GM18868 (cell line): ENCODE measurements around the gene GPR108.
A peak's percentile ranks its signal among the peaks of the same experiment; 100 is the strongest.
"Not testable (repeated sequence)": the region's sequence is repeated elsewhere in the genome, so short reads cannot be mapped to it uniquely, and the experiment has no call there.

ENCODE experiments used
- ATAC-seq: cut with Tn5 transposase; IDR thresholded peaks from one replicate; pipeline ENCODE4 v1.9.1; 2021; ENCODE audit warnings: mild to moderate bottlenecking, moderate library complexity; ENCODE audit not compliant: unreplicated experiment

The GPR108 gene

DNA sequence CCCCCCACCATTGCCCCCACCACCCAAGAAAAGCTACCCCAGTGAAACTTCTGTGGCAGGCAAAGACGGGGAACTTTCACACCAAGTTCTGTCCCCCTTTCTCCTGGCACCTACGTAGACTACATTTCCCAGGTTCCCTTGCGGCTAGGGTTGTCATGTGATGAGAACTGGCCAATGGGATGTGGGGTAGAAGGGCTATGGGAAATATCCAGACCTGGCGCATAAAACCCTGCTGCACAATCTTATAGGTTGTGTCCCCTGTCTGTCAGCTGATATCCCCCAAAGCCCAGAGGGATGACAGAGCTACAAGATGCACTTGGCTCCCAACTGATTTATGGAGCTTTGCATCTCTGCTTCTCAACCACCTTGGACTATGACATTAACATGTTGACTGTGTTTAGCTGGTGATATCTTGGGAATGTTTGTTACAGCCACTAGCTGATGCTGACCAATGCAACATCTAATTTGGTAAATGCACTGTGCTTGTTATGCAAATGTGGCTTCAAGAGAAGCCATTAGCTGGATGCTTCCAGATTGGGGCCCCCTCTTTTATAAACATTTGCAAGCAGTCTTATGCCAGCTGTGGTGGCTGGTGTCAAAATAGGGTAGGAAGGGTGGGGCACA is 23.8 kb upstream of the GPR108 start:
- no peak for ATAC-seq

DNA sequence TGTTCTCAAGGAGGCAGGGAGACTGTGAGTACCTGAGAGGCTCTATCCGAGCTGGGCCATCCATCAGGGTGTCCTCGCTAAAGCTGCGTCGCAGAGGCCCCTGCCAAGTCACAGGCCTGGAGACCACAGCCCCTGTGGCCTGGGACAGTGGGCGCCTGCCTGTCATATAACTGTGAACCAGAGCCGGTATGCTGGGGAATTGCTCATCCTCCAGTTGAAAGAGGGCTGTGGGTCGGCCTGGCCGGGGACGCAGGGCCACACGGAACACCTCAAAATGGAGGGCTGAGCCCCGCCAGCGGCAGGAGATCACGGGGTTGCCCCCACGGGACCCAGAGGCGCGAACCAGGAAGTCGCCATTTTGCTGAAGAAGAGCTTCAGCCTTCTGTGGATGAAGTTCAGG is 23.2 kb upstream of the GPR108 start:
- ATAC-seq: no peak

DNA sequence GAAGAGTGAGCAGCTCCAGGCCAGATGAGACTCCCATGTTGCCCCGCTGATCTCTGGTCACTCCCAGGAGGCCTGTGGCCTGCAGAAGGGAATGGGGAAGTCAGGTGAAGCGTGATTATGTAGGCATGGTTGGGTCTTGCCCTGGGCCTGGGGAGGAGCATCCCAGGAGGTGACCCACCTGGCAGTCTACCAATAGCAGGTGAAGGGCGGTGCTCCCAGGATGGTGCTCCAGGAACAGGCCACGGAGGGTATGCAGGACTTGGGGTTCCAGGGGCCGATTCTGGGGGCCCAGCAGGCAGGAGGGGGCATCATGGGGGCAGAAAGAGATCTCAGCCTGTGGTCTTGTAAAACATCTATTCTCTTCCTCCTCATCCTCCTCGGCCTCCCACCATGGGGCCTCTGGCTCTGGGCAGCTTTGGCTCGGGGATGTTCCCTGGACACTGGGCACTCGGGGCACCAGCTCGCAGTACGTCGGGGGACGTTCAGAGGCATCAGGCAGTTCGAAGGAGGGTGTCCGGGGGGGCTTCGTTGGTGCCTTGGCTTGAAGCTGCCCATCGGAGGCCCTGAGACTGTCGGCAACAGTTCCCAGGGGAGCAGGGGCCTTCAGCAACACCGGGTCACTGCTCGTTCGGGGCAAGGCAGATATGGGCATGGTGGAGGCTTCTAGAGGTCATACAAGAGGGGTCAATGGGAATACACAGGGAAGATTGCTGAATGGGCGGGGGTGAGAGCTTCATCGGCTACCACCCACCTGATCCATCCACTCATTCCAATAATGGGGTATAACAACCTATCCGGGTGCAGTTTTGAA is 17.5 kb upstream of the GPR108 start:
- ATAC-seq: no peak

DNA sequence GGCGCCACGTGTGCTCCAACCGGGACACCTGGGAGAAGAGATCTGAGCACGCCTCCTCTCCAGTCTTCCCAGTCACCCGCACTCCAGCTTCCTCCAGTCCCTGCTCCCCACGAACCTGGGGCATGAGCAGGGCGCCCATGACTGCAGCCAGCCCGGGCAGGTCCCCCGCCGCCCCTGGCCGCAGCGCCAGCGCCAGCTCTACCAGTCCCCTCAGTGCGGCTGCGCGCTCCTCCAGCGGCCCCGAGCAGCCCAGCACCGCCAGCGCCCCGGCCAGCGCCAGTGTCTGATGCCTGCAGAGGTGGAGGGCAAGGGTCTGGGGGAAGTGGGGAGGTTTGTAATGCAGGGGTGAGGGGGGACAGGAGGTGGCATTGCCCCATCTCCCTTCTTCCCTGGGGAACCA is 16.8 kb upstream of the GPR108 start:
- no peak for ATAC-seq

DNA sequence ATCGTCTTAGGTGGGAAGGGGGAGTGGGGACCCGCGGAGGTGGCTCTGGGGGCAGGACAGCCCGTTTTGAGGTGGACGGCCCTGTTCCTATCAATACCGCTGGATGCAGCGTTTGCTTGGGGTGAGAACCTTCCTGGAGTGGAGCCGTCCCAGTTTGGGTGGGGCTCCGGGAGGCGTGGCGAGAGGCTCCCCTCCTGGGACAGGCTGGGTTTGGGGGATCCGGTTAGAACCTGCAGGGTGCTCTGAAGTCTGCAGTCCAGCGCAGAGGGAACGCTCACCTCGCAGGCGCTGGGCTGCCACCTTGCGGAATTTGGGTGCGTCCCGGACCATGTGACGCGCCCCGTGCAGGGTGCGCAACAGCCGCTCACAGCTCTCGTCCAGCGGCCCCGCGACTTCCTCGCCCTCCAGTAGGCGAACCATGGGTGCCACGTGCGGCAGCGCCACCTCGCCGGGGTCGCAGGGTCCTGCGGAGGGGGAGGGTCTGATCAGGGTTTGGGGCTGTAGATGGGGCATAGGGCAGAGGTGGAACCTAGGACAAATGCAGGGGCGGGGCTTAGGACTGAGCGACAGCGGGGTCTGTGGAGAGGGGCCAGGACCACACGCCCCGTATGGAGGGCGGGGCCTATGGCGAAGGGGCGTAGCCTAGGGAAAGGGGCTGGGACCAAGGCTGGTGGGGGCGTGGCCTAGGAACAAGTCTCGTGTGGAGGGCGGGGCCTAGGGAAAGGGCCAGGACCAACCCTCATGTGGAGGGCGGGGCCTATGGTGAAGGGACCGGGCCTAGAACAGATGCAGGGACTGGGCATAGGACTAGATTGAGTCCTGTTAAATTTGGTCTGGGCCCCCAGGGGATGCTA is 16.0 kb upstream of the GPR108 start:
- ATAC-seq: peak; percentile 71

DNA sequence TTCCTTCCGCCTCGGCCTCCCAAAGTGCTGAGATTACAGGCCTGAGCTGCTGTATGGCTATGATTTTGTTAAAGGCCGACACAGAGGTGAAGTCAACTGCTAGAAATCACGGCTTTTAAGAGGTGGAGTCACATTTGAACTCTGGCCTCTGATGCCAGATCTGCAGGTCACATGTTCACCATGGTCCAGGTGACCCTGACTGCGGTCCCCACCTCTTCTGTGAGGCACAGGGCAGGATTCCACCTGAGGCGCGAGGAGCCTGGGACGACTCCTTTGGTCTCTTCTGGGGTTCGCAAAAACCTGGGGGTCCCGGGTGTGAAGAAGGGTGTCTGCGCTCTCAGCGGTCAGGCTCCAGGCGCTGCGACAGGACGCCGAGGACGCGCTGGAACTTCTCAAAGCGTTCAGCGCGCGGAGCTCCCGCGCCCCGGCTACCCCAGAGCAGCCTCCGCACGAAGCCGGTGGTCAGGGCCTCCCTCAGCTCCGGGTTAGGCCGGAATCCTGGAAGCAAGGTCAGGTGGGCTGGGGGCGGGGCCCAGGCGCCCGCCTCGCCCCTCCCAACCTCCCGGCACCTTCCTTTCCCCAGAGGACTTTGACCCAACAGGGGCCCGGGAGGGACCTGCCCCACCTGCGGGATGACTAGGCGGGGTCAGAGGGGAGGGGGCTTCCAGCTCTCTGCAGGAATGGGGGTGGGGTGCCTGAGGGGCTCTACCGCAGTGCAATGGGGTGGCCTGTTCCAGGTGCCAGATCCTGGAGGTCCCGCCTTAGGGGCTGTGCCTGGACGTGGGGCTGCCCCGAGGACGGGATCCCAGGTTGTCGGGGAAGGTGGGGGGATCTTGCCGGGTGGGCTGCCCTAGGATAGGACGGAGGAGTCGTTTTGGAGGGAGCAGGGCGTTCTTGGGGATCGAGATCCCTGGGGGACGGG is 15.1 kb upstream of the GPR108 start:
- ATAC-seq: no peak

DNA sequence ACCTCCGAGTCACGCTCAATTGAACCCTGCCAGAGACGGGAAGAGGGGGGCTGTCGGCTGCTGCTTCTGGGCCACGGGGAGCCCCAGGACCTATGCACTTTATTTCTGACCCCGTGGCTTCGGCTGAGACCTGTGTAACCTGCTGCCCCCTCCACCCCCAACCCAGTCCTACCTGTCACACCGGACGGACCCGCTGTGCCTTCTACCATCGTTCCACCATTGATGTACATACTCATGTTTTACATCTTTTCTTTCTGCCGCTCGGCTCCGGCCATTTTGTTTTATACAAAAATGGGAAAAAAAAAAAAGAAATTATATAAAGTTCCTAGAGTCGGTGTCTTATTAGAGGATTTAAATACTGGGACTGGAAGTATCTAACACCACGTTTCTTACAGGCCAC is 13.8 kb upstream of the GPR108 start:
- no peak for ATAC-seq

DNA sequence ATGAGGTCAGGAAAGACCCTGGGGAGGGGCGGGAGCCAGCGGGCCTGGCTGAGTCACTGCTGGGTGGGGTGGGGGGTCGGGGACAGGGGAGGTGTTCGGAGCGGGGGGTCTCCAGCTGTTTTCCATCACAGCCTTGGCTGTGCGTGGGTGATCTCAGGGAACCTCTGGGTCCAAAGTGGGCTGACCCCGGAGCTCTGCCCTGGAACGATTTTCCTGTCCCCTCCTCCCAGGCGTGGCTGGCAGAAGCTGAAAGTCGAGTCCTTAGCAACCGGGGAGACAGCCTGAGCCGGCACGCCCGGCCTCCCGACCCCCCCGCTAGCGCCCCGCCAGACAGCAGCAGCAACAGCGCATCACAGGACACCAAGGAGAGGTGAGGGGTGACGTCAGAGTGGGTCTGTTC is 12.7 kb upstream of the GPR108 start:
- ATAC-seq: no peak

DNA sequence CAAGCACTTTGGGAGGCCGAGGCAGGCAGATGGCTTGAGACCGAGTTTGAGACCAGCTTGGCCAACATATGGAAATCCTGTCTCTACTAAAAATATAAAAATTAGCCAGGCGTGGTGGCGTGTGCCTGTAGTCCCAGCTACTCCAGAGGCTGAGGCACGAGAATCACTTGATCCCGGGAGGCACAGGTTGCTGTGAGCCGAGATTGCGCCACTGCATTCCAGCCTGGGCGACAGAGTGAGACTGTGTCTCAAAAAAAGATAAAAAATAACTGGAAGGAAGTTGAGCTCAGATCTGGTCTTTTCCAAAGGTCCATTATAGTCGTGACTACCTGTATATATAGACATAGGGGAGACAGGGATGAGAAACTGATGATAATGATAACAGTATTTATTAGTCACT is 11.2 kb upstream of the GPR108 start:
- not testable (repeated sequence) for ATAC-seq

DNA sequence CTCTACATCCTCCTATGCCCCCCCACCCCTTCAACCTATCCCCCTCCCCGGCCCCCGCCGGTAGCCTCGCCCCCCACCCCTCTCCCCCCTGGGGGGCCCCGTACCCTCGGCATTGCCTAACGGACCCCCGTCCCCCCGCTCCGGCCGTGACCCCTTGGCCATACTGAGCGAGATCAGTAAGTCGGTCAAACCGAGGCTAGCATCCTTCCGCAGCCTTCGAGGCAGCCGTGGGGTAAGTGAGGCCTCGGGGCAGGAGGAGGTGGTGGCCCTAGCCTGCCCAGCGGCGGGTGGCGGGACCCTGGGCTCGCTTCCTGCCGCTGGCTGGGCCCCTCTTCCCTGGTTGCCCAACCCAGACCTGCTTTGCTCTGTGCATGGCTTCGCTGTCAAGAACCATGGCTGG is 8.6 kb upstream of the GPR108 start:
- ATAC-seq: no peak

DNA sequence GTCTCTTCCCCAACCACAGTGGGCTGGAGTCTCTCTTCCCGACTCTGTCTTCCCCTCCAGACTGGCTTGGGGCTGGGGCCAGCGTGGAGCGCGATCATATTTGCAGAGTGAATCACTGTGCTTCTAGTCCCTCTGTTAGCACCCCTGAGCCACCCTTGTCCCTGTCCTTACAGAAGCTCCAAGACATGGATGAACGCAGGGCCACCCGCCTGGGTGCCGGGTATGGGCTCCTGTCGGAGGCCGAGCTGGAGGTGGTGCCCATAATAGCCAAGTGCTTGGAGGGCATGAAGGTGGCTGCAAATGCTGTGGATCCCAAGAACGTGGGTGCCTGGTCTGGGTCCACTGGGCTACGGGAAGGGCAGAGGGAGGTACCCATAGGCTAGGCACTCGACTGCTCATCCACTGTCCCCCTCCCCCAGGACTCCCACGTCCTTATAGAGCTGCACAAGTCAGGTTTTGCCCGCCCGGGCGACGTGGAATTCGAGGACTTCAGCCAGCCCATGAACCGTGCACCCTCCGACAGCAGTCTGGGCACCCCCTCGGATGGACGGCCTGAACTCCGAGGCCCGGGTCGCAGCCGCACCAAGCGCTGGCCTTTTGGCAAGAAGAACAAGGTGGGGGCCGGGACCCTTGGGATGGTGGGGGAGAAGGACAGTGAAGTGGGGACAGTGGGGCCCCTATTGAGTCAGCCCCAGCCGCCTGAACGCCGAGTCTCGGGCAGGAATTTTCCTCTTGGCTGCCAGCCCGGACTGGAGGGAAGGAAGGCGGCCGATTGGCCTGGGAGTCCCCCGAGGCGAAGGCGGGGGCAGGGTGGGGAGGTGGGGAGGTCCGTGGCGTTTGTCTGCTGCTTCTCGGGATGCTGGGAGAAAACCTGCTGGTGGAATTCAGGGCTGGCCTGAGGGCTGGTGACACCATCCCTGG is 7.3 kb upstream of the GPR108 start:
- ATAC-seq: no peak

DNA sequence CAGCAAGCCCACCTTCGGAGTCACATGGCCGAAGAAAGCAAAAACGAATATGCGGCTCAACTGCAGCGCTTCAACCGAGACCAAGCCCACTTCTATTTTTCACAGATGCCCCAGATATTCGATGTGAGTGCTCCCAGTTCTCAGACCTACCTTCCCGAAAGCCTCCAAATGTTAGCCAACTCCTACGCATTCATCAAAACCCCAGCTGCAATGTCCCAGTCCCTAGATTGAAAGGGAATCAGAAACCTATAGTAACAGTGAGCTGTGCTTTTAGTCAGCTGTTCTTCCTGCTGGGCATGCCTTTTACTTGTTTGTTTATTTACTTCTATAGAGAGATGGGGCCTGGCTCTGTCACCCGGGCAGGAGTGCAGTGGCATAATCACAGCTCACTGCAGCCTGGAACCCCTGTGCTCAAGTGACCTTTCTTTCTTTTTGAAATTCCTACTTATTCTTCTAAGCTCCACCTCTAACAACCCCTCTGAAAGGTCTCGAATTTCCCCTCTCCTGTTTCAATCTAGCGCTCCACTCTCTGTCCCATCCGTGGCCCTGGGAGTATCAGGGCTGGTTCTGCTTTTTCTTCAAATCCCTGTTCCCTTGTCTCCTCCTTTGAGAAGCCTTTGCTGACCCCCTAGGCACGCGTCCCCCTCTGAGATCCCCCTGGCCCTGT is 6.5 kb upstream of the GPR108 start:
- no peak for ATAC-seq

DNA sequence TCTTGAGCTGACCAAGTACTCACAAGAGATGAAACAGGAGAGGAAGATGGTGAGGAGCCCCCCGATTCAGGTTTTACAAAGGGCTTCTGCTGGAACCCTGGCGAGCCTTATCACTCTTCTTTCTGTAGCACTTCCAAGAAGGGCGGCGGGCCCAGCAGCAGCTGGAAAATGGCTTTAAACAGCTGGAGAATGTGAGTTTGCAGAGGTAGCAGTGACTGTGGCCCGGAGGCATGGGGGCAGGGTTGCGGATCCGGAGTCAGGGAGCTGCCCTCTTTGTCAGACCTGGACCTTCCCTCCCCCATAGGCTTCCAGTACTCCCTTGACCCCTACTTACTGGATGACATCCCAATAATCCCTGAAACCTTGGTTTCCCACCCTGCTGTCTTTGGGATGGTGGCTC is 5.7 kb upstream of the GPR108 start:
- no peak for ATAC-seq

DNA sequence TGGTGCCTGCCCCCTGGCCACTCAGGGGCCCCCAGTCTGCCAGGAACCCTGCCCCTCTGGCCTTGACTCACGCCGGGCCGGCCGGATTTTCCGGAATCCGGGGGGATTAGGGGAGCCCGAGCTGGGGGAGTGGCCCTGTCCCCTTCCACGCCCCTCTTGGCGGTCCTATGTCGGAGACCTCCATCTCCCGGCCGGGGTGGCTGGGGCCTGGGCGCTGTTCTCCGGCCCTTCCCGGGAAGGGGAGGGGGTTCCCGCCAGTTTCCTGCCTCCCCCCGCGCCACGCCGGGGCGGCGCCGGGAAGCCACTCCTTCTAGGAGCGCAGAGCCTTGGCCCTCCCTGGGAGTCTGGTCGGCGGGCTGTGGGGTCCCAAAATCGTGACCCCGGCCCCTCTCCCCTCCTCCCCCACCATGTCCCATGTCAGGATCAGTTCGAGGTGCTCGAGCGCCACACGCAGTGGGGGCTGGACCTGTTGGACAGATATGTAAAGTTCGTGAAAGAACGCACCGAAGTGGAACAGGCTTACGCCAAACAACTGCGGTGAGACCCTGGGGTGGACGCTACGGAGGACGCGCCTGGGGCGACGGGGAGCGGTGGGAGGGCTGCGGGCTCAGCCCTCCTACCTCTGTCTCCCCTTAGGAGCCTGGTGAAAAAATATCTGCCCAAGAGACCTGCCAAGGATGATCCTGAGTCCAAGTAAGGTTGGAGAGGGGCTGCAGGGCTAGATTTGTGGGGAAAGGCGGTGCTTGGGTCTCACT is 3.4 kb upstream of the GPR108 start:
- no peak for ATAC-seq

DNA sequence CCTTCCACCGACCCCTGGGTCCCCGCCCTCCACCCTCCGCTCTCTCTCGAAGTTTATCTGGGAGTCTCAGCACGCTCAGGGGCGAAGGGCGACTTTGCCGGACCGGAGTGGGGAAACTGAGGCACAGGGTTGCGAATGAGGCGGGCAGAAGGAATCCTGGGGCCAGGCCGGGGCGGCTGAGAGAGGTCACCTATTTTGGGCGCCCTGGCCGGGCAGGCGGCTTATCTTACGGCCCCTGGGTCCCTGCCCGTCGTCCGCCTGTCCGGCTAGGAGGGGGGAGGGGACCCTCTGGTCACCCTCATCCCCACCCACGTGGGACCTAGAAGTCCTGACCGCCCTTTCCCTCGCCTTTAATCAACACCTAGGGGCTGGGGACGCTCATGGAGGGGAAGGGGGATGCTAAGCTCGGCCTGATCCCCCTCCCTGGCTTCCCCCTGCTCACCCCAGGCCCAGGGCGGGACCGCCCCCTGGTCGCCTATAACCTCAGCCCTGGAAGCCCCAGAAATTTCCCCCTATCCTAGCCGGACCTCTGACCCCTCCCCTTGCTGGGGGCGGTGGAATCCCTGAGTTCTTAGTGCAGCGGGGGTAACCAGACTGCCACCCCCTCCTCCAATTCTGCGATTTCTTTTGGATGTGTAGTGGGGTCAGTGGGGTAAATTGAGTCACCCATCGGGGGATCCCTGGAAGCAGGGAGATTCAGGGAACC is 2.7 kb upstream of the GPR108 start:
- no peak for ATAC-seq

DNA sequence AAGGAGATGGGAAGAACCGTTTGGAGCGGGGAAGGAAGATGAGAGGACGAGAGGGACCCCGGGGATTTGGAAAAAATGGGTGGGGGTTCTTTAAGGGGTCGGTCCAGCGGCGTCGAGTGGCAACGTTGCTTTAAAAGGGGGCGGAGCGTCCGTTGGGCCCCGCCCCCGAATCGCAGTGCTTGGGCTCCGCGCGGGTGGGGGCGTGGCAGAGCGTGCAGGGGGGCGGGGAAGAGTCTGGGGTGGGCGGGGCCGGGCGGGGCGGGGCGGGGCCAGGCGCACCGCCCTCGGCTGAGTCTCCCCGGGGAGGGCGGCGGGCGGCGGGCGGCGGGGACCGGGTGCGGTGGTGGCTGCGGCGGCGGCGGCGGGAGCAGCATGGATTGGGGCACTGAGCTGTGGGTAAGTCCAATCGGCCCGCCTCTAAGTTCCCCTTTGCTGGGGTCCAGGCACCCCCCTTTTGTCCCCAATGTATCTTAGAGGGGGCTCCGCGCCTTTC is 2.1 kb upstream of the GPR108 start, which contains the start of gene TRIP10:
Gene TRIP10 (plus strand): TSS at position 291 of the 493 bp plus-strand sequence. CDS start 82 bp downstream, at position 373.
- ATAC-seq: no peak

DNA sequence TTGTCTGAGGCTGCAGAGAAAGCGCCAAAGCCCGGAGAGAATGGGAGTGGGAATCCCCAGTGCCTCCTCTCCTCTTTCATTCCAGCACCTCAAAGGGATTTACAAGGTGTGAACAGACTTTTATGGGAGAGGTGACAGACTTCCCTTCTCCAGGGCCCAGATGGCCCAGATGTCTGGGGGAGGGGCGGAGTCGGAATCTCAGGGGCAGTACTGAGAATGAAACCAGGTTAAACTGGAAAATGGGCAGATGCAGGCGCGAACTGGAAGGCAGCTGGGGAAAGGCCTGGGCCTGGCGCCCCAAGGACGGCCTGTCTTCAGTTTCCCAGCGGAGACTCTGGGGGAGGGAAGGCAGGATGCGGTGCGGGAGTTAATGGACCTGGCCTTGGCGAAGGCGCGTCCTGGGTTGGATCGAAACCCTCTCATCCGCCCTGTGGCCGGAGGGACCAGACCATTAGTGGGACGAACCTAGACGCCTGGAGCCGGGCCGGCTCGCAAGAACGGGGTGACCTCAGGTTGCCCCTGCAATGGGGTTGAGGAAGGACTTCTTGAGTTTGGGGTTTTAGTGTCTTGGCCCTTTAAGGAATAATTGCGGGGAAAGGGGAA is 1.5 kb upstream of the GPR108 start:
- no peak for ATAC-seq
